IPS DF 6.9 (cell line): Measurements from ENCODE around the gene CD81.

Experiments
- DNase-seq: peaks from one replicate; pipeline ENCODE4 v3.0.0-alpha.2; 2013; ENCODE audit warnings: low read depth, low spot score
- H3K27ac ChIP-seq: one replicate; pipeline ENCODE4 v1.5.1; 2013; ENCODE audit warnings: low read length, control low read depth
- H3K27me3 ChIP-seq: 2 replicates; pipeline ENCODE4 v1.6.1; 2013; ENCODE audit warnings: mild to moderate bottlenecking, low read length; ENCODE audit not compliant: control insufficient read depth, insufficient read depth
- H3K36me3 ChIP-seq: 2 replicates; pipeline ENCODE4 v1.6.1; 2013; ENCODE audit warnings: low read length; ENCODE audit not compliant: control insufficient read depth, insufficient read depth
- H3K4me1 ChIP-seq: 2 replicates; pipeline ENCODE4 v1.6.1; 2013; ENCODE audit warnings: low read length; ENCODE audit not compliant: control insufficient read depth, insufficient read depth
- H3K4me3 ChIP-seq: 2 replicates; pipeline ENCODE4 v1.5.1; 2013; ENCODE audit warnings: mild to moderate bottlenecking, low read length
- H3K9me3 ChIP-seq: 2 replicates; pipeline ENCODE4 v1.6.1; 2013; ENCODE audit warnings: low read length, inconsistent platforms; ENCODE audit not compliant: control insufficient read depth, insufficient read depth
- WGBS: extraction: QIAGEN DNeasy Blood & Tissue Kit; methylation state at CpG from one replicate; pipeline ENCODE4 v1.1.7; 2013; ENCODE audit warnings: mixed read lengths, missing lambda C conversion rate; ENCODE audit not compliant: insufficient read length, insufficient coverage; 5-methylcytosine and 5-hydroxymethylcytosine counted together

CD81 gene

GRCh38 chr11:2342557-2342956 is 34.6 kb upstream of the CD81 start:
- no peak for DNase-seq
- Histone ChIP-seq H3K9me3 (no peaks in the 10 kb centered on the region), H3K36me3 (no peaks in the 10 kb centered on the region), H3K27ac (no peak overlapping the region), H3K27me3 (no peaks in the 10 kb centered on the region), H3K4me3 (no peak overlapping the region), H3K4me1 (no peaks in the 10 kb centered on the region)
- no CpG with 5 or more reads among the region's 3 CpGs for WGBS

GRCh38 chr11:2342981-2343380 is 34.1 kb upstream of the CD81 start:
- Histone ChIP-seq H3K4me1 (no peaks in the 10 kb centered on the region), H3K4me3 (no peak overlapping the region), H3K9me3 (no peaks in the 10 kb centered on the region), H3K27me3 (no peaks in the 10 kb centered on the region), H3K36me3 (no peaks in the 10 kb centered on the region), H3K27ac (no peak overlapping the region)
- DNase-seq, result no peak
- WGBS, result no CpG with 5 or more reads among the region's 5 CpGs

GRCh38 chr11:2343502-2343901 is 33.6 kb upstream of the CD81 start:
- DNase-seq, result no peak
- Histone ChIP-seq H3K27me3 (no peaks in the 10 kb centered on the region), H3K36me3 (no peaks in the 10 kb centered on the region), H3K4me1 (no peaks in the 10 kb centered on the region), H3K4me3 (no peak overlapping the region), H3K9me3 (no peaks in the 10 kb centered on the region), H3K27ac (no peak overlapping the region)
- no CpG with 5 or more reads among the region's 4 CpGs for WGBS

- no CpG with 5 or more reads among the region's 2 CpGs for WGBS
Observed at GRCh38 chr11:2345050-2345449, 32.1 kb upstream of the CD81 start.

GRCh38 chr11:2346014-2346413 is 31.1 kb upstream of the CD81 start:
- Histone ChIP-seq H3K27ac (no peak overlapping the region), H3K4me1 (no peaks in the 10 kb centered on the region), H3K27me3 (no peaks in the 10 kb centered on the region), H3K36me3 (no peaks in the 10 kb centered on the region), H3K9me3 (peaks cover 3% of the 10 kb centered on the region; the same call in 1 of the 2 replicates), H3K4me3 (no peak overlapping the region)
- no CpG with 5 or more reads among the region's 4 CpGs for WGBS
- no peak for DNase-seq

More at GRCh38 chr11:2345050-2345449, 32.1 kb upstream of the CD81 start:
- Histone ChIP-seq H3K4me1 (no peaks in the 10 kb centered on the region), H3K9me3 (peaks cover 3% of the 10 kb centered on the region; the same call in 1 of the 2 replicates), H3K36me3 (no peaks in the 10 kb centered on the region), H3K4me3 (no peak overlapping the region), H3K27ac (no peak overlapping the region), H3K27me3 (no peaks in the 10 kb centered on the region)
- no peak for DNase-seq

GRCh38 chr11:2346586-2347307 is 30.4 kb upstream of the CD81 start:
- Histone ChIP-seq H3K27ac (no peak overlapping the region), H3K36me3 (no peaks in the 10 kb centered on the region), H3K4me1 (no peaks in the 10 kb centered on the region), H3K9me3 (peaks cover 3% of the 10 kb centered on the region; the same call in 1 of the 2 replicates), H3K4me3 (no peak overlapping the region), H3K27me3 (no peaks in the 10 kb centered on the region)
- WGBS, result no CpG with 5 or more reads among the region's 10 CpGs
- DNase-seq, result no peak

- H3K9me3 ChIP-seq, result peaks cover 3% of the 10 kb centered on the region; the same call in 1 of the 2 replicates
- no peak for DNase-seq
- no peaks in the 10 kb centered on the region for H3K4me1 ChIP-seq
- H3K27ac ChIP-seq, result no peak overlapping the region
- no peaks in the 10 kb centered on the region for H3K36me3 ChIP-seq
- H3K4me3 ChIP-seq, result no peak overlapping the region
- WGBS, result no CpG with 5 or more reads among the region's 9 CpGs
- H3K27me3 ChIP-seq, result no peaks in the 10 kb centered on the region
Observed at GRCh38 chr11:2347308-2347830, 29.7 kb upstream of the CD81 start.

GRCh38 chr11:2348986-2349385 is 28.1 kb upstream of the CD81 start:
- H3K9me3 ChIP-seq, result peaks cover 3% of the 10 kb centered on the region; the same call in 1 of the 2 replicates
- no peak overlapping the region for H3K4me3 ChIP-seq
- no peak for DNase-seq
- H3K4me1 ChIP-seq, result no peaks in the 10 kb centered on the region
- no CpG with 5 or more reads among the region's 1 CpG for WGBS
- no peak overlapping the region for H3K27ac ChIP-seq
- H3K36me3 ChIP-seq, result no peaks in the 10 kb centered on the region
- peaks cover 2% of the 10 kb centered on the region; the same call in 1 of the 2 replicates for H3K27me3 ChIP-seq

GRCh38 chr11:2351701-2352100 is 25.4 kb upstream of the CD81 start:
- no CpG with 5 or more reads among the region's 3 CpGs for WGBS
- Histone ChIP-seq H3K4me3 (no peak overlapping the region), H3K27me3 (peaks cover 2% of the 10 kb centered on the region; the same call in 1 of the 2 replicates), H3K4me1 (no peaks in the 10 kb centered on the region), H3K27ac (no peak overlapping the region), H3K9me3 (peaks cover 3% of the 10 kb centered on the region; the same call in 1 of the 2 replicates), H3K36me3 (no peaks in the 10 kb centered on the region)
- DNase-seq, result no peak

- H3K27me3 ChIP-seq, result peaks cover 2% of the 10 kb centered on the region; the same call in 1 of the 2 replicates
- H3K4me1 ChIP-seq, result no peaks in the 10 kb centered on the region
- H3K4me3 ChIP-seq, result no peak overlapping the region
- H3K27ac ChIP-seq, result no peak overlapping the region
- no peak for DNase-seq
- no peaks in the 10 kb centered on the region for H3K36me3 ChIP-seq
- peaks cover 3% of the 10 kb centered on the region; the same call in 1 of the 2 replicates for H3K9me3 ChIP-seq
- no CpG with 5 or more reads among the region's 4 CpGs for WGBS
Observed at GRCh38 chr11:2352420-2352819, 24.7 kb upstream of the CD81 start.
